GM12892 (cell line): Measurements from ENCODE around the gene CYP2C19.
"Not testable (repeated sequence)": the region's sequence is repeated elsewhere in the genome, so short reads cannot be mapped to it uniquely, and the experiment has no call there.

Source experiments
- POLR2A ChIP-seq: IDR thresholded peaks from 2 replicates; pipeline ENCODE4 v1.6.1; 2011; ENCODE audit warnings: low read depth, low read length, control low read depth
- POLR2AphosphoS5 ChIP-seq: IDR thresholded peaks from 2 replicates; pipeline ENCODE4 v1.6.1; 2011; ENCODE audit warnings: low read depth, low read length, control low read depth
- TAF1 ChIP-seq: IDR thresholded peaks from 2 replicates; pipeline ENCODE4 v1.6.1; 2011; ENCODE audit warnings: low read depth, mild to moderate bottlenecking, control low read depth, low read length, borderline replicate concordance

- TF ChIP-seq POLR2AphosphoS5, TAF1, POLR2A: not testable (repeated sequence)
Observed at GRCh38 chr10:94775425-94775824, 12.9 kb downstream of the CYP2C19 start.
